Measurements from ENCODE around the gene TUBGCP2. TPM values are rescaled to one million over a fixed set of nuclear protein-coding genes. Genes with fewer than 3 reads are reported as not detected.

The TUBGCP2 gene
- total RNA-seq, 3 donors from 2014 or later, result 48.1 to 63.4 (median 58.8) TPM

DNA sequence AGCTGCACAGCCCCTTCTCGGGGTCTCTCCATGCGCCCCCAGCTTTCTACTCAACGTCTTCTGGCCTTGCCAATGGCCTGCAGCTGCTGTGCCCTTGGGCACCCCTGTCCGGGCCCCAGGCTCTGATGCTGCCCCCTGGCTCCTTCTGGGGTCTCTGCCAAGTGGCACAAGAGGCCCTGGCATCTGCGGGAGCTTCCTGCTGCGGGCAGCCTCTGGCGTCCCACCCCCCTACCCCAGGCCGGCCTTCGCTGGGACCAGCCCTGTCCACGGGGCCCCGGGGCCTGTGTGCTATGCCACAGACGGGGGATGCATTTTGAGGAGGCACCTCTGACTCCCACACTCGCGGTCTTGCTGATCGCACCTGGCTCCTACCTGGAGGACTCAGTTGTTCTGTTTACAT, 68.7 kb downstream of the TUBGCP2 start:
- intact Hi-C loops (cut with DNase I, micrococcal nuclease), result no loop called here
- no peaks in the 10 kb centered on the region for H3K9me3 ChIP-seq
- peaks cover 7% of the 10 kb centered on the region for H3K4me1 ChIP-seq (ENCODE audit: low read depth)

DNA sequence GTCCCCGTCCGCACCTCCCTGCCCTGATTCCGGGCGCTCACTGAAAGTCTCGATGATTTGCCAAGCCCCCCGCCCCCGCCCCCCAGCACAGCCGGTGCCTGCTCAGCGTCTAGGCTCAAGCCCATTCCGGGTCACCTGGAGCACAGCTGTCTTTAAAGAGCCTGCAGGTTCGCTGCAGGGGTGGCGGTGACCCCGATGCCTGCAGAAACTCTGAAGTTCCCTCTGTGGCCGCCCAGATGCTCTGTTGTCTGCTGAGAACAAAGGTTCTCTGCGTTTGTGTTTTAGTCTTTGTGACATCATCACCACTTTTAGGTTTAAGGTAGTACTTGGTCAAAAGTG, 70.2 kb downstream of the TUBGCP2 start:
- no peaks in the 10 kb centered on the region for H3K9me3 ChIP-seq
- peaks cover 7% of the 10 kb centered on the region for H3K4me1 ChIP-seq (ENCODE audit: low read depth)
- no peak overlapping the region for H3K4me3 ChIP-seq
- DNase-seq (no peak), ATAC-seq (no peak)
- TF ChIP-seq, protein P1, sequence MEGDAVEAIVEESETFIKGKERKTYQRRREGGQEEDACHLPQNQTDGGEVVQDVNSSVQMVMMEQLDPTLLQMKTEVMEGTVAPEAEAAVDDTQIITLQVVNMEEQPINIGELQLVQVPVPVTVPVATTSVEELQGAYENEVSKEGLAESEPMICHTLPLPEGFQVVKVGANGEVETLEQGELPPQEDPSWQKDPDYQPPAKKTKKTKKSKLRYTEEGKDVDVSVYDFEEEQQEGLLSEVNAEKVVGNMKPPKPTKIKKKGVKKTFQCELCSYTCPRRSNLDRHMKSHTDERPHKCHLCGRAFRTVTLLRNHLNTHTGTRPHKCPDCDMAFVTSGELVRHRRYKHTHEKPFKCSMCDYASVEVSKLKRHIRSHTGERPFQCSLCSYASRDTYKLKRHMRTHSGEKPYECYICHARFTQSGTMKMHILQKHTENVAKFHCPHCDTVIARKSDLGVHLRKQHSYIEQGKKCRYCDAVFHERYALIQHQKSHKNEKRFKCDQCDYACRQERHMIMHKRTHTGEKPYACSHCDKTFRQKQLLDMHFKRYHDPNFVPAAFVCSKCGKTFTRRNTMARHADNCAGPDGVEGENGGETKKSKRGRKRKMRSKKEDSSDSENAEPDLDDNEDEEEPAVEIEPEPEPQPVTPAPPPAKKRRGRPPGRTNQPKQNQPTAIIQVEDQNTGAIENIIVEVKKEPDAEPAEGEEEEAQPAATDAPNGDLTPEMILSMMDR (IDR thresholded peaks at IDR 0.05), result no peak
- H3K36me3 ChIP-seq (ENCODE audit: low read depth), result no peaks in the 10 kb centered on the region
- intact Hi-C loops (cut with DNase I, micrococcal nuclease), result no loop called here

More for the DNA sequence above, 68.7 kb downstream of the TUBGCP2 start:
- no peak for ATAC-seq
- Histone ChIP-seq H3K36me3 (ENCODE audit: low read depth) (no peaks in the 10 kb centered on the region), H3K4me3 (no peak overlapping the region)
- TF ChIP-seq, protein P1 (IDR thresholded peaks at IDR 0.05), result no peak
- no peak for DNase-seq

DNA sequence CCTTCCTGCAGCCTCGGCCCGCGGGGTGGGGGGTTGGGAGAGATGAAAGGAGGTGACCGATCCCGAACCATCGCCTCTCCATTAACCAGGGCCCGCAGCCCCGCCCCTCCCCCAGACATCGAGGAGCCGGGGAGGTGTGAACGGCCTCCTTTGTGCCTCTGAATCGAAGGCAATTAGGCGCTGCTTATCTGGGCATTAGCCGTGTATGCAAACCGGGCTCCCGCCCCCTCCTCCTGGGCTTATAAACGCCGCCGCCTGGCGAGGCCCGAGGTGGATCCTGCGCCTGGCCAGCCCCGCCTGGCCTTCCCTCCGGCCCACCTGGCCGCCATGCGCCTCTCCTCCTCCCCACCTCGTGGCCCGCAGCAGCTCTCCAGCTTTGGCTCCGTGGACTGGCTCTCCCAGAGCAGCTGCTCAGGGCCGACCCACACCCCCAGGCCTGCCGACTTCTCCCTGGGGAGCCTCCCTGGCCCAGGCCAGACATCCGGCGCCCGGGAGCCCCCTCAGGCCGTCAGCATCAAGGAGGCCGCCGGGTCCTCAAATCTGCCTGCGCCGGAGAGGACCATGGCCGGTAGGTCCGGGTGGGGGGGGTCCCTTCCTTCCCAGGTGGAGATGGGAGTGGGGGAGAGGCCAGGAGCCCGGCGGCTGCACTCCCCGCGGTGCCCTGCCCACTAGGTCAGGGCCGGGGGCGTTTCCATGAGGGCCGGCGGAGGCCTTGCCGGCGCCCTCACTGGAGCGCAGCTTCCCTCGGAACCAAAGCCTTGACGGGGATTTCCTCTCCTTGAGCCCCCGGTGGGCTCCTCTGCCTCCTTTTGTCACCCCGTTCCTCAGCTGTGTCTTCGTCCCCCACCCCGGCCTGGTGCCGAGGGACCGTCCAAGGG, 70.8 kb downstream of the TUBGCP2 start, which contains the start of gene VENTX:
Gene VENTX, plus strand, starts transcription at position 268 of the 878 bp plus-strand sequence. Its CDS starts 60 bp downstream, at position 328.
- intact Hi-C loops (cut with DNase I, micrococcal nuclease), result no loop called here
- Histone ChIP-seq H3K36me3 (ENCODE audit: low read depth) (no peaks in the 10 kb centered on the region), H3K4me1 (ENCODE audit: low read depth) (peaks cover 7% of the 10 kb centered on the region), H3K9me3 (no peaks in the 10 kb centered on the region), H3K4me3 (no peak within 1 kb of the TSS)
- DNase-seq (no peak), ATAC-seq (no peak)
- TF ChIP-seq, protein P1 (IDR thresholded peaks at IDR 0.05), result no peak

DNA sequence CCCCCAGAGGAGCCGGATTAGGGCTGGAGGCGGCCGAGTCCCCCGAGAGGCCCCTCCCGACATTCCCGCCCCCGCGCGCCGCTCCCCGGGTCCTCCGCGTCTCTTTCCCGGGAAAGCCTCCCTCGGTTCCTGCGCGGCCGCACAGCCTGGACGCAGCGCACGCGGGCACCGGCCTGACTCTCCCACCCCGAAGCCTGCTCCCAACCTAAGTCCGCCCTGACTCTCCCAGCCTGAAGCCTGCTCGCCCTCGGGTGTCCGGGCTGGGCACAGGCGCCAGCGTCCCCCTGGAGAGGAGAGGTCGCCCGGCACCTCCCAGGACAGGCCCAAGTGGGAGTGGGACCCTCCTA, 71.5 kb downstream of the TUBGCP2 start:
- H3K4me3 ChIP-seq, result no peak overlapping the region
- DNase-seq (peak in 1 of 3 donors; percentile 43), ATAC-seq (no peak)
- no peaks in the 10 kb centered on the region for H3K9me3 ChIP-seq
- no peaks in the 10 kb centered on the region for H3K36me3 ChIP-seq (ENCODE audit: low read depth)
- TF ChIP-seq, protein P1 (IDR thresholded peaks at IDR 0.05), result no peak
- intact Hi-C loops (cut with DNase I, micrococcal nuclease), result no loop called here
- peaks cover 7% of the 10 kb centered on the region for H3K4me1 ChIP-seq (ENCODE audit: low read depth)

DNA sequence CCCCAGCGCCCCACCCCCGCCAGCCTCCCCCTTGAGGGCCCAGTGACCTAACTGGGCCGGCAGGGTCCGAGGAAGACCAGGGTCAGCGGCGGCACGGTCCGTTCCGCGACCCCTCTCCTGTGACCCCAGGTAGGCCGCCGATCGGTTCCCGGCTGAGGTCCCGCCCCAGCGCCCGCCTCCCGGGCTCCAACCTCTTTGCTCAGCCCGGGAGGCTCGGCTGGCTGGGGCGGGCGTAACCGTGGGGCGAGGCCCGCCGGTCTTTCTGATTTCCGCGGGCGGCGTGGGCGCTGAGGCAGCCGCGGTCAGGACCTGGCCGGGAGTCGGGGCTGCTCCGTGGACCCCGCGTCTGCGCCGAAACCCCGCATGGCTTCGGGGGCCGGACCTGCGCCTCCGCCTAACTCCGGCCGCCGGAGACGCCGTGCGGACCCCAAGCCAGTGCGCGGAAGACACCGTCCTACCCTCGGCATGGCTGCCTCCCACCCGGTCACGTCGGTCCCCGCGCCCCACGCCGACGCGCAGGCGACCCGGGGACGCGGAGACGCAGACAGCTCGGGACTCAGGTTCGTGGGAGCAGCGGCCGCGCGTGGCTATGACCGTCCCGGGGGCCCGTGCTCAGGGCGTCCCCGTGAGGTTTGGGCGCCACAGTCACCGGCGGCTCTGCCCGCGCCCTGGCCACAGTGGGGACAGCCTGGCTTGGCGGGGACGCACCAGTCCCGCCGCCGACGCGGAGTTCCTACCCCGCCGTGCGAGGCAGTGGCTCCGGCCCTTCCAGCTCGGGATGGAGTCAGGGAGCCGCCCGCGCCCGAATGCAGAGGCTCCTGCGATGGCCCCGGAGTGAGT, 72.1 kb downstream of the TUBGCP2 start:
- TF ChIP-seq, protein P1 (IDR thresholded peaks at IDR 0.05), result no peak
- no peak overlapping the region for H3K4me3 ChIP-seq
- no peaks in the 10 kb centered on the region for H3K36me3 ChIP-seq (ENCODE audit: low read depth)
- H3K9me3 ChIP-seq, result no peaks in the 10 kb centered on the region
- intact Hi-C loops (cut with DNase I, micrococcal nuclease), result no loop called here
- peak; percentile 30 for ATAC-seq
- peak in 1 of 3 donors; percentile 45 for DNase-seq
- H3K4me1 ChIP-seq (ENCODE audit: low read depth), result peaks cover 7% of the 10 kb centered on the region

Measured in mucosa of descending colon (tissue), 3 donors.